Measurements from ENCODE around the gene ZNF880.
A peak's percentile ranks its signal among the peaks of the same experiment; 100 is the strongest.

ZNF880 gene

GRCh38 chr19:52370341-52370710, 603 bp downstream of the ZNF880 start:
- H3K18ac ChIP-seq (ENCODE audit: low read length), result peak overlapping the region; percentile 65
- H3K27ac ChIP-seq (ENCODE audit: low read depth, low read length), result no peak overlapping the region
- H4K5ac ChIP-seq (ENCODE audit: low read length), result no peak overlapping the region
- H2BK120ac ChIP-seq (ENCODE audit: low read depth, low read length), result no peak overlapping the region
- no peak for DNase-seq
- no peak overlapping the region for H2BK5ac ChIP-seq (ENCODE audit: low read length)
- H4K8ac ChIP-seq (ENCODE audit: low read depth, low read length), result no peak overlapping the region
- H3K9ac ChIP-seq (ENCODE audit: low read length), result peak overlapping the region; percentile 88
- peak overlapping the region; percentile 44 for H3K4ac ChIP-seq (ENCODE audit: low read depth, low read length)
- H2BK15ac ChIP-seq (replicated peaks; ENCODE audit: low read depth), result no peak overlapping the region
- H3K79me1 ChIP-seq (ENCODE audit: low read length), result no peaks in the 10 kb centered on the region
- WGBS (ENCODE audit: extremely low coverage, insufficient coverage, low lambda C conversion rate), result no CpG with 5 or more reads among the region's 7 CpGs
- H3K4me2 ChIP-seq (ENCODE audit: low read length), result peak overlapping the region; percentile 56
- H3K4me1 ChIP-seq (ENCODE audit: control insufficient read depth, low read depth, low read length), result no peaks in the 10 kb centered on the region
- peaks cover 2% of the 10 kb centered on the region for H3K79me2 ChIP-seq (ENCODE audit: control insufficient read depth, insufficient read depth, low read length)
- H2AK5ac ChIP-seq (ENCODE audit: low read length), result no peak overlapping the region
- H3K23ac ChIP-seq (ENCODE audit: low read length), result no peak overlapping the region
- H3K56ac ChIP-seq (ENCODE audit: low read length), result peak overlapping the region; percentile 87
- H3K4me3 ChIP-seq (ENCODE audit: low read length), result peak overlapping the region; percentile 84
- peaks cover 6% of the 10 kb centered on the region for H3K36me3 ChIP-seq (ENCODE audit: control insufficient read depth, insufficient read depth, low read length)
- no peaks in the 10 kb centered on the region for H3K27me3 ChIP-seq (ENCODE audit: insufficient read depth, low read length, poor library complexity)

GRCh38 chr19:52391135-52391534, 21.4 kb downstream of the ZNF880 start:
- Histone ChIP-seq H3K23ac (ENCODE audit: low read length) (no peak overlapping the region), H3K79me1 (ENCODE audit: low read length) (no peaks in the 10 kb centered on the region), H3K56ac (ENCODE audit: low read length) (no peak overlapping the region), H3K4me2 (ENCODE audit: low read length) (no peak overlapping the region), H2BK15ac (replicated peaks; ENCODE audit: low read depth) (no peak overlapping the region), H2BK5ac (ENCODE audit: low read length) (no peak overlapping the region), H3K36me3 (ENCODE audit: control insufficient read depth, insufficient read depth, low read length) (no peaks in the 10 kb centered on the region), H3K18ac (ENCODE audit: low read length) (no peak overlapping the region), H2BK120ac (ENCODE audit: low read depth, low read length) (no peak overlapping the region), H3K4me1 (ENCODE audit: control insufficient read depth, low read depth, low read length) (no peaks in the 10 kb centered on the region), H3K4me3 (ENCODE audit: low read length) (no peak overlapping the region), H3K27ac (ENCODE audit: low read depth, low read length) (no peak overlapping the region), H4K8ac (ENCODE audit: low read depth, low read length) (no peak overlapping the region), H4K5ac (ENCODE audit: low read length) (no peak overlapping the region), H2AK5ac (ENCODE audit: low read length) (no peak overlapping the region), H3K27me3 (ENCODE audit: insufficient read depth, low read length, poor library complexity) (no peaks in the 10 kb centered on the region), H3K4ac (ENCODE audit: low read depth, low read length) (no peak overlapping the region), H3K9ac (ENCODE audit: low read length) (no peak overlapping the region), H3K79me2 (ENCODE audit: control insufficient read depth, insufficient read depth, low read length) (no peaks in the 10 kb centered on the region)
- no peak for DNase-seq
- WGBS (ENCODE audit: extremely low coverage, insufficient coverage, low lambda C conversion rate), result no CpG with 5 or more reads among the region's 1 CpG

- H2AK5ac ChIP-seq (ENCODE audit: low read length), result no peak within 1 kb of the TSS
- no peak within 1 kb of the TSS for H4K8ac ChIP-seq (ENCODE audit: low read depth, low read length)
- H3K4ac ChIP-seq (ENCODE audit: low read depth, low read length), result no peak within 1 kb of the TSS
- WGBS (ENCODE audit: extremely low coverage, insufficient coverage, low lambda C conversion rate), result no CpG with 5 or more reads among the region's 36 CpGs
- H3K36me3 ChIP-seq (ENCODE audit: control insufficient read depth, insufficient read depth, low read length), result no peaks in the 10 kb centered on the region
- no peak within 1 kb of the TSS for H3K18ac ChIP-seq (ENCODE audit: low read length)
- H3K23ac ChIP-seq (ENCODE audit: low read length), result no peak within 1 kb of the TSS
- no peaks in the 10 kb centered on the region for H3K27me3 ChIP-seq (ENCODE audit: insufficient read depth, low read length, poor library complexity)
- peak within 1 kb of the TSS; percentile 3 for H3K4me3 ChIP-seq (ENCODE audit: low read length)
- no peaks in the 10 kb centered on the region for H3K79me2 ChIP-seq (ENCODE audit: control insufficient read depth, insufficient read depth, low read length)
- H3K9ac ChIP-seq (ENCODE audit: low read length), result no peak within 1 kb of the TSS
- H2BK120ac ChIP-seq (ENCODE audit: low read depth, low read length), result no peak within 1 kb of the TSS
- H3K4me1 ChIP-seq (ENCODE audit: control insufficient read depth, low read depth, low read length), result no peaks in the 10 kb centered on the region
- DNase-seq, result peak; percentile 71
- H4K5ac ChIP-seq (ENCODE audit: low read length), result no peak within 1 kb of the TSS
- no peak within 1 kb of the TSS for H2BK5ac ChIP-seq (ENCODE audit: low read length)
- H3K27ac ChIP-seq (ENCODE audit: low read depth, low read length), result no peak within 1 kb of the TSS
- H3K56ac ChIP-seq (ENCODE audit: low read length), result no peak within 1 kb of the TSS
- H2BK15ac ChIP-seq (replicated peaks; ENCODE audit: low read depth), result no peak within 1 kb of the TSS
- no peak within 1 kb of the TSS for H3K4me2 ChIP-seq (ENCODE audit: low read length)
- H3K79me1 ChIP-seq (ENCODE audit: low read length), result no peaks in the 10 kb centered on the region
Measured at GRCh38 chr19:52397310-52398080, 27.8 kb downstream of the ZNF880 start, which contains the start of gene ZNF528. ZNF528 (plus strand) TSS chr19:52397849; CDS start chr19:52402014, 4,165 bp downstream.

GRCh38 chr19:52398081-52398441, 28.3 kb downstream of the ZNF880 start:
- Histone ChIP-seq H3K4me2 (ENCODE audit: low read length) (no peak overlapping the region), H2BK5ac (ENCODE audit: low read length) (no peak overlapping the region), H3K27me3 (ENCODE audit: insufficient read depth, low read length, poor library complexity) (no peaks in the 10 kb centered on the region), H2AK5ac (ENCODE audit: low read length) (no peak overlapping the region), H3K4me1 (ENCODE audit: control insufficient read depth, low read depth, low read length) (no peaks in the 10 kb centered on the region), H3K18ac (ENCODE audit: low read length) (no peak overlapping the region), H3K23ac (ENCODE audit: low read length) (no peak overlapping the region), H4K5ac (ENCODE audit: low read length) (no peak overlapping the region), H3K79me1 (ENCODE audit: low read length) (no peaks in the 10 kb centered on the region), H4K8ac (ENCODE audit: low read depth, low read length) (no peak overlapping the region), H3K56ac (ENCODE audit: low read length) (no peak overlapping the region), H3K27ac (ENCODE audit: low read depth, low read length) (no peak overlapping the region), H2BK120ac (ENCODE audit: low read depth, low read length) (no peak overlapping the region), H3K79me2 (ENCODE audit: control insufficient read depth, insufficient read depth, low read length) (no peaks in the 10 kb centered on the region), H3K36me3 (ENCODE audit: control insufficient read depth, insufficient read depth, low read length) (no peaks in the 10 kb centered on the region), H2BK15ac (replicated peaks; ENCODE audit: low read depth) (no peak overlapping the region), H3K4ac (ENCODE audit: low read depth, low read length) (no peak overlapping the region), H3K9ac (ENCODE audit: low read length) (no peak overlapping the region), H3K4me3 (ENCODE audit: low read length) (peak overlapping the region; percentile 3)
- DNase-seq, result no peak
- WGBS (ENCODE audit: extremely low coverage, insufficient coverage, low lambda C conversion rate), result 100% methylated on average over 4 of the region's 14 CpGs

GRCh38 chr19:52410276-52410675, 40.6 kb downstream of the ZNF880 start:
- Histone ChIP-seq H3K18ac (ENCODE audit: low read length) (no peak overlapping the region), H3K9ac (ENCODE audit: low read length) (no peak overlapping the region)
- WGBS (ENCODE audit: extremely low coverage, insufficient coverage, low lambda C conversion rate), result no CpG with 5 or more reads among the region's 6 CpGs

GRCh38 chr19:52415711-52416110, 46.0 kb downstream of the ZNF880 start:
- H3K4me1 ChIP-seq (ENCODE audit: control insufficient read depth, low read depth, low read length), result no peaks in the 10 kb centered on the region
- H3K4me3 ChIP-seq (ENCODE audit: low read length), result no peak overlapping the region
- H3K18ac ChIP-seq (ENCODE audit: low read length), result no peak overlapping the region
- H4K5ac ChIP-seq (ENCODE audit: low read length), result no peak overlapping the region
- H4K8ac ChIP-seq (ENCODE audit: low read depth, low read length), result no peak overlapping the region
- no peaks in the 10 kb centered on the region for H3K27me3 ChIP-seq (ENCODE audit: insufficient read depth, low read length, poor library complexity)
- H3K36me3 ChIP-seq (ENCODE audit: control insufficient read depth, insufficient read depth, low read length), result no peaks in the 10 kb centered on the region
- no peak overlapping the region for H3K23ac ChIP-seq (ENCODE audit: low read length)
- H2AK5ac ChIP-seq (ENCODE audit: low read length), result no peak overlapping the region
- H3K4ac ChIP-seq (ENCODE audit: low read depth, low read length), result no peak overlapping the region
- no peak overlapping the region for H3K56ac ChIP-seq (ENCODE audit: low read length)
- H3K4me2 ChIP-seq (ENCODE audit: low read length), result no peak overlapping the region
- H3K27ac ChIP-seq (ENCODE audit: low read depth, low read length), result no peak overlapping the region
- no CpG with 5 or more reads among the region's 5 CpGs for WGBS (ENCODE audit: extremely low coverage, insufficient coverage, low lambda C conversion rate)
- no peaks in the 10 kb centered on the region for H3K79me2 ChIP-seq (ENCODE audit: control insufficient read depth, insufficient read depth, low read length)
- no peaks in the 10 kb centered on the region for H3K79me1 ChIP-seq (ENCODE audit: low read length)
- DNase-seq, result no peak
- H3K9ac ChIP-seq (ENCODE audit: low read length), result no peak overlapping the region
- H2BK15ac ChIP-seq (replicated peaks; ENCODE audit: low read depth), result no peak overlapping the region
- H2BK120ac ChIP-seq (ENCODE audit: low read depth, low read length), result no peak overlapping the region
- no peak overlapping the region for H2BK5ac ChIP-seq (ENCODE audit: low read length)

More at GRCh38 chr19:52410276-52410675, 40.6 kb downstream of the ZNF880 start:
- no peak overlapping the region for H3K4me2 ChIP-seq (ENCODE audit: low read length)
- no peak overlapping the region for H3K4me3 ChIP-seq (ENCODE audit: low read length)
- no peak overlapping the region for H3K56ac ChIP-seq (ENCODE audit: low read length)
- no peak overlapping the region for H2BK5ac ChIP-seq (ENCODE audit: low read length)
- no peak overlapping the region for H3K4ac ChIP-seq (ENCODE audit: low read depth, low read length)
- no peak overlapping the region for H4K8ac ChIP-seq (ENCODE audit: low read depth, low read length)
- H4K5ac ChIP-seq (ENCODE audit: low read length), result no peak overlapping the region
- no peak for DNase-seq
- H3K79me2 ChIP-seq (ENCODE audit: control insufficient read depth, insufficient read depth, low read length), result no peaks in the 10 kb centered on the region
- no peak overlapping the region for H3K27ac ChIP-seq (ENCODE audit: low read depth, low read length)
- H2BK15ac ChIP-seq (replicated peaks; ENCODE audit: low read depth), result no peak overlapping the region
- H2AK5ac ChIP-seq (ENCODE audit: low read length), result no peak overlapping the region
- no peaks in the 10 kb centered on the region for H3K4me1 ChIP-seq (ENCODE audit: control insufficient read depth, low read depth, low read length)
- no peaks in the 10 kb centered on the region for H3K36me3 ChIP-seq (ENCODE audit: control insufficient read depth, insufficient read depth, low read length)
- no peak overlapping the region for H3K23ac ChIP-seq (ENCODE audit: low read length)
- no peak overlapping the region for H2BK120ac ChIP-seq (ENCODE audit: low read depth, low read length)
- no peaks in the 10 kb centered on the region for H3K79me1 ChIP-seq (ENCODE audit: low read length)
- no peaks in the 10 kb centered on the region for H3K27me3 ChIP-seq (ENCODE audit: insufficient read depth, low read length, poor library complexity)

All from mesendoderm (in vitro differentiated cells).